Kidney epithelial cell (primary cell): ENCODE data around the gene HLA-DQB1. TPM values are rescaled to one million over a fixed set of nuclear protein-coding genes. Genes with fewer than 3 reads are reported as not detected.

Experiments
- DNase-seq: peaks from one replicate; pipeline ENCODE4 v3.0.0-alpha.2; 2010; ENCODE audit warnings: low read depth
- H3K27me3 ChIP-seq: 2 replicates; pipeline ENCODE4 v1.6.0; 2011; ENCODE audit warnings: low read length; ENCODE audit not compliant: control insufficient read depth, insufficient read depth
- H3K36me3 ChIP-seq: 2 replicates; pipeline ENCODE4 v1.5.1; 2011; ENCODE audit warnings: low read length; ENCODE audit not compliant: control insufficient read depth, insufficient read depth
- H3K4me3 ChIP-seq: 2 replicates; pipeline ENCODE4 v1.5.1; 2011; ENCODE audit warnings: low read depth, mild to moderate bottlenecking, control low read depth, low read length
- CTCF ChIP-seq: IDR thresholded peaks from 2 replicates; pipeline ENCODE4 v1.5.1; 2011; ENCODE audit warnings: mild to moderate bottlenecking, moderate library complexity, low read length, control low read depth, inconsistent platforms; ENCODE audit not compliant: insufficient read depth, poor library complexity, severe bottlenecking
- total RNA-seq: library from RNA; depleted of rRNA; stranded (reverse); fragments of >200 nt; gene quantifications from 2 replicates; pipeline ENCODE4 v1.2.3, GENCODE V29; 2015

HLA-DQB1 gene
- total RNA-seq, 1 donor from 2014 or later, result 24.5 TPM

GRCh38 chr6:32641122-32641521 lies 25.3 kb downstream of the HLA-DQB1 start:
- Histone ChIP-seq H3K27me3 (no peaks in the 10 kb centered on the region), H3K4me3 (no peak overlapping the region), H3K36me3 (no peaks in the 10 kb centered on the region)
- no peak for TF ChIP-seq CTCF
- DNase-seq, result no peak

- H3K4me3 ChIP-seq, result no peak overlapping the region
- DNase-seq, result no peak
- no peaks in the 10 kb centered on the region for H3K27me3 ChIP-seq
- no peak for TF ChIP-seq CTCF
- no peaks in the 10 kb centered on the region for H3K36me3 ChIP-seq
Observed at GRCh38 chr6:32639440-32640394, 26.7 kb downstream of the HLA-DQB1 start.

- TF ChIP-seq CTCF, result no peak
- Histone ChIP-seq H3K27me3 (no peaks in the 10 kb centered on the region), H3K4me3 (no peak overlapping the region), H3K36me3 (no peaks in the 10 kb centered on the region)
- DNase-seq, result no peak
Observed at GRCh38 chr6:32638532-32639219, 27.8 kb downstream of the HLA-DQB1 start.

GRCh38 chr6:32637883-32638282 lies 28.6 kb downstream of the HLA-DQB1 start:
- DNase-seq, result no peak
- Histone ChIP-seq H3K36me3 (no peaks in the 10 kb centered on the region), H3K27me3 (no peaks in the 10 kb centered on the region), H3K4me3 (no peak overlapping the region)
- TF ChIP-seq CTCF, result no peak

- H3K27me3 ChIP-seq, result no peaks in the 10 kb centered on the region
- no peak within 1 kb of the TSS for H3K4me3 ChIP-seq
- no peak for TF ChIP-seq CTCF
- no peak for DNase-seq
- no peaks in the 10 kb centered on the region for H3K36me3 ChIP-seq
Observed at GRCh38 chr6:32637219-32637880, 29.1 kb downstream of the HLA-DQB1 start, which contains the start of gene HLA-DQA1. TSS of gene HLA-DQA1 (plus strand) at chr6:32637406. CDS start at chr6:32637459, 53 bp downstream.
